ENCODE results near the gene GCN1.

Gene GCN1

GRCh38 chr12:120131116-120131515 is 63.4 kb downstream of the GCN1 start:
- Histone ChIP-seq H3K4me3 (no peak overlapping the region), H3K36me3 (ENCODE audit: insufficient read depth, low read length) (peaks cover 92% of the 10 kb centered on the region), H3K9ac (ENCODE audit: insufficient read length) (no peak overlapping the region), H3K27ac (no peak overlapping the region), H3K9me3 (ENCODE audit: low read depth, low read length) (no peaks in the 10 kb centered on the region)
- no peak for DNase-seq (ENCODE audit: low read depth, low spot score)
- no peak for TF ChIP-seq POLR2AphosphoS5 (IDR thresholded peaks at IDR 0.05; ENCODE audit: borderline replicate concordance, low read depth, low read length)
- TF ChIP-seq FOXP2 (optimal IDR thresholded peaks at IDR 0.05; ENCODE audit: control extremely low read depth, extremely low read length, insufficient read depth), result no peak
- no peak for TF ChIP-seq EZH2 (IDR thresholded peaks at IDR 0.05)

- TF ChIP-seq FOXP2 (optimal IDR thresholded peaks at IDR 0.05; ENCODE audit: control extremely low read depth, extremely low read length, insufficient read depth), result no peak
- no peak for TF ChIP-seq POLR2AphosphoS5 (IDR thresholded peaks at IDR 0.05; ENCODE audit: borderline replicate concordance, low read depth, low read length)
- TF ChIP-seq EZH2 (IDR thresholded peaks at IDR 0.05), result no peak
- Histone ChIP-seq H3K9me3 (ENCODE audit: low read depth, low read length) (no peaks in the 10 kb centered on the region), H3K4me3 (no peak overlapping the region), H3K36me3 (ENCODE audit: insufficient read depth, low read length) (peaks cover 82% of the 10 kb centered on the region), H3K9ac (ENCODE audit: insufficient read length) (no peak overlapping the region), H3K27ac (no peak overlapping the region)
- DNase-seq (ENCODE audit: low read depth, low spot score), result no peak
Measured at GRCh38 chr12:120130011-120130410, 64.5 kb downstream of the GCN1 start.

GRCh38 chr12:120126635-120127005 is 67.9 kb downstream of the GCN1 start:
- Histone ChIP-seq H3K36me3 (ENCODE audit: insufficient read depth, low read length) (peaks cover 48% of the 10 kb centered on the region), H3K9me3 (ENCODE audit: low read depth, low read length) (no peaks in the 10 kb centered on the region), H3K27ac (no peak overlapping the region), H3K9ac (ENCODE audit: insufficient read length) (no peak overlapping the region), H3K4me3 (no peak overlapping the region)
- no peak for TF ChIP-seq EZH2 (IDR thresholded peaks at IDR 0.05)
- no peak for TF ChIP-seq POLR2AphosphoS5 (IDR thresholded peaks at IDR 0.05; ENCODE audit: borderline replicate concordance, low read depth, low read length)
- no peak for TF ChIP-seq FOXP2 (optimal IDR thresholded peaks at IDR 0.05; ENCODE audit: control extremely low read depth, extremely low read length, insufficient read depth)
- no peak for DNase-seq (ENCODE audit: low read depth, low spot score)

- no peak overlapping the region for H3K27ac ChIP-seq
- H3K9ac ChIP-seq (ENCODE audit: insufficient read length), result no peak overlapping the region
- TF ChIP-seq FOXP2 (optimal IDR thresholded peaks at IDR 0.05; ENCODE audit: control extremely low read depth, extremely low read length, insufficient read depth), result no peak
- no peak for TF ChIP-seq POLR2AphosphoS5 (IDR thresholded peaks at IDR 0.05; ENCODE audit: borderline replicate concordance, low read depth, low read length)
- no peak for TF ChIP-seq EZH2 (IDR thresholded peaks at IDR 0.05)
- no peak for DNase-seq (ENCODE audit: low read depth, low spot score)
- no peaks in the 10 kb centered on the region for H3K9me3 ChIP-seq (ENCODE audit: low read depth, low read length)
- H3K36me3 ChIP-seq (ENCODE audit: insufficient read depth, low read length), result peaks cover 42% of the 10 kb centered on the region
- no peak overlapping the region for H3K4me3 ChIP-seq
Measured at GRCh38 chr12:120125792-120126634, 68.5 kb downstream of the GCN1 start.

- H3K9ac ChIP-seq (ENCODE audit: insufficient read length), result no peak overlapping the region
- peaks cover 32% of the 10 kb centered on the region for H3K36me3 ChIP-seq (ENCODE audit: insufficient read depth, low read length)
- no peaks in the 10 kb centered on the region for H3K9me3 ChIP-seq (ENCODE audit: low read depth, low read length)
- no peak overlapping the region for H3K27ac ChIP-seq
- TF ChIP-seq EZH2 (IDR thresholded peaks at IDR 0.05) (no peak), FOXP2 (optimal IDR thresholded peaks at IDR 0.05; ENCODE audit: control extremely low read depth, extremely low read length, insufficient read depth) (no peak), POLR2AphosphoS5 (IDR thresholded peaks at IDR 0.05; ENCODE audit: borderline replicate concordance, low read depth, low read length) (no peak)
- H3K4me3 ChIP-seq, result no peak overlapping the region
- DNase-seq (ENCODE audit: low read depth, low spot score), result no peak
Measured at GRCh38 chr12:120125029-120125428, 69.5 kb downstream of the GCN1 start.

GRCh38 chr12:120121766-120122293 is 72.7 kb downstream of the GCN1 start:
- no peak overlapping the region for H3K4me3 ChIP-seq
- no peaks in the 10 kb centered on the region for H3K9me3 ChIP-seq (ENCODE audit: low read depth, low read length)
- TF ChIP-seq POLR2AphosphoS5 (IDR thresholded peaks at IDR 0.05; ENCODE audit: borderline replicate concordance, low read depth, low read length) (no peak), EZH2 (IDR thresholded peaks at IDR 0.05) (no peak), FOXP2 (optimal IDR thresholded peaks at IDR 0.05; ENCODE audit: control extremely low read depth, extremely low read length, insufficient read depth) (no peak)
- DNase-seq (ENCODE audit: low read depth, low spot score), result no peak
- no peak overlapping the region for H3K27ac ChIP-seq
- H3K9ac ChIP-seq (ENCODE audit: insufficient read length), result no peak overlapping the region
- H3K36me3 ChIP-seq (ENCODE audit: insufficient read depth, low read length), result peaks cover 3% of the 10 kb centered on the region

- Histone ChIP-seq H3K27ac (no peak overlapping the region), H3K9ac (ENCODE audit: insufficient read length) (no peak overlapping the region), H3K4me3 (no peak overlapping the region), H3K36me3 (ENCODE audit: insufficient read depth, low read length) (no peaks in the 10 kb centered on the region; the same call in none of the 2 replicates), H3K9me3 (ENCODE audit: low read depth, low read length) (no peaks in the 10 kb centered on the region)
- DNase-seq (ENCODE audit: low read depth, low spot score), result no peak
- TF ChIP-seq FOXP2 (optimal IDR thresholded peaks at IDR 0.05; ENCODE audit: control extremely low read depth, extremely low read length, insufficient read depth), result no peak
- no peak for TF ChIP-seq POLR2AphosphoS5 (IDR thresholded peaks at IDR 0.05; ENCODE audit: borderline replicate concordance, low read depth, low read length)
- no peak for TF ChIP-seq EZH2 (IDR thresholded peaks at IDR 0.05)
Measured at GRCh38 chr12:120121343-120121742, 73.2 kb downstream of the GCN1 start.

GRCh38 chr12:120119271-120119973 is 75.1 kb downstream of the GCN1 start:
- Histone ChIP-seq H3K36me3 (ENCODE audit: insufficient read depth, low read length) (peaks cover 3% of the 10 kb centered on the region), H3K4me3 (no peak overlapping the region)

More at GRCh38 chr12:120119271-120119973, 75.1 kb downstream of the GCN1 start:
- Histone ChIP-seq H3K27ac (peak overlapping the region; percentile 58; the same call in 1 of the 2 replicates), H3K9me3 (ENCODE audit: low read depth, low read length) (no peaks in the 10 kb centered on the region), H3K9ac (ENCODE audit: insufficient read length) (no peak overlapping the region)
- DNase-seq (ENCODE audit: low read depth, low spot score), result no peak
- no peak for TF ChIP-seq EZH2 (IDR thresholded peaks at IDR 0.05)
- TF ChIP-seq POLR2AphosphoS5 (IDR thresholded peaks at IDR 0.05; ENCODE audit: borderline replicate concordance, low read depth, low read length), result no peak
- no peak for TF ChIP-seq FOXP2 (optimal IDR thresholded peaks at IDR 0.05; ENCODE audit: control extremely low read depth, extremely low read length, insufficient read depth)

All from SK-N-MC (cell line).